GM18868 (cell line): ENCODE measurements around the gene DHRS13.
"Not testable (repeated sequence)": the region's sequence is repeated elsewhere in the genome, so short reads cannot be mapped to it uniquely, and the experiment has no call there.

ENCODE experiments used
- ATAC-seq: cut with Tn5 transposase; IDR thresholded peaks from one replicate; pipeline ENCODE4 v1.9.1; 2021; ENCODE audit warnings: mild to moderate bottlenecking, moderate library complexity; ENCODE audit not compliant: unreplicated experiment

DHRS13 gene

GRCh38 chr17:28883967-28884702, 18.7 kb downstream of the DHRS13 start:
- ATAC-seq = no peak

GRCh38 chr17:28882154-28882895, 20.6 kb downstream of the DHRS13 start:
- no peak for ATAC-seq

GRCh38 chr17:28881533-28882056, 21.3 kb downstream of the DHRS13 start:
- ATAC-seq = no peak

GRCh38 chr17:28880572-28880945, 22.3 kb downstream of the DHRS13 start:
- ATAC-seq = no peak

- ATAC-seq = no peak
Observed at GRCh38 chr17:28879886-28880571, 22.9 kb downstream of the DHRS13 start.

GRCh38 chr17:28878981-28879380, 23.9 kb downstream of the DHRS13 start:
- peak; percentile 45 for ATAC-seq

- no peak for ATAC-seq
Observed at GRCh38 chr17:28878158-28878910, 24.5 kb downstream of the DHRS13 start.

GRCh38 chr17:28877150-28877711, 25.6 kb downstream of the DHRS13 start:
- ATAC-seq = not testable (repeated sequence)

- no peak for ATAC-seq
Observed at GRCh38 chr17:28875848-28876550, 26.9 kb downstream of the DHRS13 start.

- no peak for ATAC-seq
Observed at GRCh38 chr17:28874750-28875149, 28.1 kb downstream of the DHRS13 start.

- no peak for ATAC-seq
Observed at GRCh38 chr17:28873839-28874238, 29.0 kb downstream of the DHRS13 start.

GRCh38 chr17:28871056-28871579, 31.8 kb downstream of the DHRS13 start:
- ATAC-seq = peak; percentile 84

- ATAC-seq = no peak
Observed at GRCh38 chr17:28867276-28867675, 35.6 kb downstream of the DHRS13 start.

- ATAC-seq = peak; percentile 55
Observed at GRCh38 chr17:28865946-28866752, 36.7 kb downstream of the DHRS13 start.

GRCh38 chr17:28864991-28865849, 37.7 kb downstream of the DHRS13 start:
- no peak for ATAC-seq

GRCh38 chr17:28863953-28864352, 38.9 kb downstream of the DHRS13 start:
- no peak for ATAC-seq

GRCh38 chr17:28862561-28862960, 40.3 kb downstream of the DHRS13 start:
- no peak for ATAC-seq
